ENCODE data around the gene ASIC2. TPM values are rescaled to one million over a fixed set of nuclear protein-coding genes. Genes with fewer than 3 reads are reported as not detected.

The ASIC2 gene
- total and polyA plus RNA-seq, 9 of the 15 experiments (the other 6 are each of a cell fraction or from before 2014, with no cell fraction given), result not detected

GRCh38 chr17:33021731-33022408, 271.2 kb downstream of the ASIC2 start:
- TF ChIP-seq ZNF57 (CRISPR knock-in tag; IDR thresholded peaks at IDR 0.05), result no peak
- TF ChIP-seq, protein P1, sequence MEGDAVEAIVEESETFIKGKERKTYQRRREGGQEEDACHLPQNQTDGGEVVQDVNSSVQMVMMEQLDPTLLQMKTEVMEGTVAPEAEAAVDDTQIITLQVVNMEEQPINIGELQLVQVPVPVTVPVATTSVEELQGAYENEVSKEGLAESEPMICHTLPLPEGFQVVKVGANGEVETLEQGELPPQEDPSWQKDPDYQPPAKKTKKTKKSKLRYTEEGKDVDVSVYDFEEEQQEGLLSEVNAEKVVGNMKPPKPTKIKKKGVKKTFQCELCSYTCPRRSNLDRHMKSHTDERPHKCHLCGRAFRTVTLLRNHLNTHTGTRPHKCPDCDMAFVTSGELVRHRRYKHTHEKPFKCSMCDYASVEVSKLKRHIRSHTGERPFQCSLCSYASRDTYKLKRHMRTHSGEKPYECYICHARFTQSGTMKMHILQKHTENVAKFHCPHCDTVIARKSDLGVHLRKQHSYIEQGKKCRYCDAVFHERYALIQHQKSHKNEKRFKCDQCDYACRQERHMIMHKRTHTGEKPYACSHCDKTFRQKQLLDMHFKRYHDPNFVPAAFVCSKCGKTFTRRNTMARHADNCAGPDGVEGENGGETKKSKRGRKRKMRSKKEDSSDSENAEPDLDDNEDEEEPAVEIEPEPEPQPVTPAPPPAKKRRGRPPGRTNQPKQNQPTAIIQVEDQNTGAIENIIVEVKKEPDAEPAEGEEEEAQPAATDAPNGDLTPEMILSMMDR (IDR thresholded peaks at IDR 0.05 in 2 of 3, conservative IDR thresholded peaks at IDR 0.05 in 1 of 3; ENCODE audit: insufficient read depth in 2 of 3, low read depth in 1 of 3, low read length in 3 of 3), result peak in 2 of 3 experiments; percentile 21 to 31; a peak in 3 of 6 replicates
- no peak for TF ChIP-seq HNRNPH1 (optimal IDR thresholded peaks at IDR 0.05; ENCODE audit: low read depth, low read length)
- TF ChIP-seq OTX1 (CRISPR knock-in tag; IDR thresholded peaks at IDR 0.05), result no peak
- no peak for TF ChIP-seq ZSCAN32 (CRISPR knock-in tag; IDR thresholded peaks at IDR 0.05)
- 2% methylated on average over 11 of the region's 12 CpGs for WGBS (ENCODE audit: insufficient coverage, low coverage, missing lambda C conversion rate)
- BruUV-seq (replicated peaks), result no TSS peak
- POLR2A ChIA-PET, result interaction anchor here (0.5 to 0.9 kb wide), 3 partner anchors 20 to 432 kb away, joined by 3 to 4 read pairs (median 3); no protein-coding TSS in a partner anchor
- no peaks in the 10 kb centered on the region for H3K9me3 ChIP-seq (replicated peaks; ENCODE audit: control insufficient read depth, insufficient read depth, low read depth, low read length)
- in situ Hi-C loops (cut with MboI), result no loop called here
- ATAC-seq, result no peak
- no peak overlapping the region for H2AFZ ChIP-seq (ENCODE audit: low read depth, low read length)
- H3K36me3 ChIP-seq (ENCODE audit: control insufficient read depth, insufficient read depth, low read length), result no peaks in the 10 kb centered on the region
- no peaks in the 10 kb centered on the region for H3K4me1 ChIP-seq (replicated peaks in 1 of 2; ENCODE audit: control insufficient read depth in 2 of 2, insufficient read depth in 2 of 2, low read length in 2 of 2)
- peaks cover 19 to 39% of the 10 kb centered on the region in 2 experiments for H3K27me3 ChIP-seq (ENCODE audit: control insufficient read depth in 2 of 2, insufficient read depth in 2 of 2, low read length in 2 of 2)
- no peak overlapping the region for H3K9ac ChIP-seq (ENCODE audit: insufficient read depth in 1 of 2, low read depth in 2 of 2, low read length in 2 of 2)
- no peaks in the 10 kb centered on the region for H4K20me1 ChIP-seq (replicated peaks; ENCODE audit: control insufficient read depth, insufficient read depth, low read length)
- H3K79me2 ChIP-seq (ENCODE audit: control insufficient read depth, insufficient read depth, low read length), result no peaks in the 10 kb centered on the region
- DNase-seq (ENCODE audit: extremely low read depth in 1 of 4, low spot score in 3 of 4), result no peak
- no peak overlapping the region for H3K4me3 ChIP-seq
- no peak overlapping the region for H3K4me2 ChIP-seq (ENCODE audit: insufficient read depth, low read length)
- intact Hi-C loops (cut with micrococcal nuclease), result no loop called here
- H3K27ac ChIP-seq (ENCODE audit: extremely low read depth, low read depth, low read length), result no peak overlapping the region
- CTCF ChIA-PET (ENCODE audit: low intra/inter-chr PET ratio), result no interaction called here
- H3K9me1 ChIP-seq (ENCODE audit: control insufficient read depth, insufficient read depth, low read length), result peaks cover 3% of the 10 kb centered on the region
- peak; percentile 56 for FAIRE-seq
